Fibroblast of lung (primary cell): ENCODE results near the gene NAPB. TPM values are rescaled to one million over a fixed set of nuclear protein-coding genes. Genes with fewer than 3 reads are reported as not detected.
A peak's percentile ranks its signal among the peaks of the same experiment; 100 is the strongest.

Source experiments
- DNase-seq, 2 donors: peaks; one replicate each; pipeline versions ENCODE4 v3.0.0 to v3.0.0-alpha.2; 2010; ENCODE audit warnings: low read depth in 2 of 2
- H2AFZ ChIP-seq: 2 replicates; pipeline ENCODE4 v1.5.1; 2012; ENCODE audit warnings: low read length, control low read depth, inconsistent platforms
- H3K27ac ChIP-seq: 2 replicates; pipeline ENCODE4 v1.5.1; 2011; ENCODE audit warnings: low read length, control low read depth; ENCODE audit not compliant: insufficient read depth
- H3K27me3 ChIP-seq: 2 replicates; pipeline ENCODE4 v1.5.1; 2011; ENCODE audit warnings: mild to moderate bottlenecking, low read length; ENCODE audit not compliant: control insufficient read depth, insufficient read depth
- H3K36me3 ChIP-seq: 2 replicates; pipeline ENCODE4 v1.5.1; 2011; ENCODE audit warnings: low read length; ENCODE audit not compliant: control insufficient read depth, insufficient read depth
- H3K4me1 ChIP-seq: 2 replicates; pipeline ENCODE4 v1.5.1; 2011; ENCODE audit warnings: low read length; ENCODE audit not compliant: control insufficient read depth, insufficient read depth; ENCODE audit errors: extremely low read depth
- H3K4me2 ChIP-seq: 2 replicates; pipeline ENCODE4 v1.5.1; 2011; ENCODE audit warnings: low read length, control low read depth; ENCODE audit not compliant: insufficient read depth; ENCODE audit errors: extremely low read depth
- H3K4me3 ChIP-seq, 4 experiments: fragments of 200-600 bp in 1 of 4; sonication (generic) in 1 of 4; replicated peaks in 1 of 4; 2 replicates each; pipeline ENCODE4 v1.5.1; 2011 to 2016; ENCODE audit warnings: low read length in 4 of 4, low read depth in 3 of 4, mild to moderate bottlenecking in 3 of 4, control low read depth in 2 of 4, inconsistent platforms in 1 of 4, mixed read lengths in 1 of 4; ENCODE audit not compliant: insufficient read depth in 1 of 4; ENCODE audit errors: control extremely low read depth in 1 of 4
- H3K79me2 ChIP-seq: 2 replicates; pipeline ENCODE4 v1.5.1; 2012; ENCODE audit warnings: mild to moderate bottlenecking, low read length, inconsistent platforms; ENCODE audit not compliant: control insufficient read depth, insufficient read depth
- H3K9ac ChIP-seq: 2 replicates; pipeline ENCODE4 v1.5.1; 2011; ENCODE audit warnings: mild to moderate bottlenecking, low read length, control low read depth; ENCODE audit not compliant: insufficient read depth
- H3K9me3 ChIP-seq: 2 replicates; pipeline ENCODE4 v1.5.1; 2012; ENCODE audit warnings: low read depth, low read length; ENCODE audit not compliant: control insufficient read depth, insufficient read depth
- H4K20me1 ChIP-seq: 2 replicates; pipeline ENCODE4 v1.5.1; 2011; ENCODE audit warnings: low read length; ENCODE audit not compliant: control insufficient read depth, insufficient read depth; ENCODE audit errors: extremely low read depth
- CTCF ChIP-seq, 2 donors: IDR thresholded peaks in 1 of 2; conservative IDR thresholded peaks in 1 of 2; 1 replicate in 1 of 2; 2 replicates in 1 of 2; pipeline ENCODE4 v1.5.1; 2011 to 2012; ENCODE audit warnings: low read length in 2 of 2, control low read depth in 1 of 2, inconsistent platforms in 1 of 2, low read depth in 1 of 2, mild to moderate bottlenecking in 1 of 2
- EZH2 ChIP-seq: IDR thresholded peaks from 2 replicates; pipeline ENCODE4 v1.5.1; 2012; ENCODE audit warnings: low read length, control low read depth, mild to moderate bottlenecking; ENCODE audit errors: missing control alignments
- polyA plus RNA-seq, 2 donors: library from polyadenylated mRNA; depleted of rRNA in 1 of 2; stranded (reverse) in 1 of 2; unstranded in 1 of 2; fragments of >200 nt; gene quantifications; 2 replicates each; pipeline ENCODE4 v1.2.1, GENCODE V29; 2011 to 2012; ENCODE audit warnings: missing spikeins in 1 of 2
- total RNA-seq: library from RNA; depleted of rRNA; stranded (reverse); fragments of >200 nt; gene quantifications from 2 replicates; pipeline ENCODE4 v1.2.1, GENCODE V29; 2014

Gene NAPB
- total and polyA plus RNA-seq, 2 donors (not counting 1 experiment from before 2014, with no cell fraction given), result 5.1 to 12.6 TPM

- TF ChIP-seq CTCF (conservative IDR thresholded peaks at IDR 0.05 in 1 of 2, IDR thresholded peaks at IDR 0.05 in 1 of 2; ENCODE audit: low read depth in 1 of 2, low read length in 2 of 2), result no peak
- TF ChIP-seq EZH2, result no peak
- Histone ChIP-seq H3K79me2 (peaks cover 46% of the 10 kb centered on the region), H3K4me2 (peak overlapping the region; percentile 91)
Observed at GRCh38 chr20:23419995-23420901, 1.0 kb downstream of the NAPB start.

GRCh38 chr20:23419657-23419994, 1.7 kb downstream of the NAPB start:
- no peak for DNase-seq
- Histone ChIP-seq H3K27ac (peak overlapping the region; percentile 85), H3K27me3 (no peaks in the 10 kb centered on the region), H3K9ac (peak overlapping the region; percentile 27), H3K36me3 (no peaks in the 10 kb centered on the region), H2AFZ (peak overlapping the region; percentile 35), H4K20me1 (no peaks in the 10 kb centered on the region), H3K79me2 (peaks cover 50% of the 10 kb centered on the region), H3K9me3 (no peaks in the 10 kb centered on the region), H3K4me1 (no peaks in the 10 kb centered on the region), H3K4me2 (peak overlapping the region; percentile 91), H3K4me3 (peak overlapping the region; percentile 85 to 92 (median 88))
- TF ChIP-seq EZH2 (no peak), CTCF (conservative IDR thresholded peaks at IDR 0.05 in 1 of 2, IDR thresholded peaks at IDR 0.05 in 1 of 2; ENCODE audit: low read depth in 1 of 2, low read length in 2 of 2) (no peak)

More at GRCh38 chr20:23419995-23420901, 1.0 kb downstream of the NAPB start:
- DNase-seq, result peak; percentile 58 to 67
- Histone ChIP-seq H3K9me3 (no peaks in the 10 kb centered on the region), H3K9ac (peak overlapping the region; percentile 83), H3K4me3 (peak overlapping the region; percentile 85 to 92 (median 88)), H3K27ac (peak overlapping the region; percentile 85), H2AFZ (peak overlapping the region; percentile 35), H3K36me3 (no peaks in the 10 kb centered on the region), H3K4me1 (no peaks in the 10 kb centered on the region), H4K20me1 (no peaks in the 10 kb centered on the region), H3K27me3 (no peaks in the 10 kb centered on the region)

GRCh38 chr20:23417861-23418260, 3.4 kb downstream of the NAPB start:
- H3K9ac ChIP-seq, result no peak overlapping the region
- no peak overlapping the region for H3K4me2 ChIP-seq
- no peak overlapping the region for H2AFZ ChIP-seq
- H3K36me3 ChIP-seq, result no peaks in the 10 kb centered on the region
- no peaks in the 10 kb centered on the region for H4K20me1 ChIP-seq
- H3K4me3 ChIP-seq, result no peak overlapping the region
- H3K79me2 ChIP-seq, result peaks cover 59% of the 10 kb centered on the region
- no peak overlapping the region for H3K27ac ChIP-seq
- no peaks in the 10 kb centered on the region for H3K27me3 ChIP-seq
- no peak for DNase-seq
- no peaks in the 10 kb centered on the region for H3K9me3 ChIP-seq
- TF ChIP-seq CTCF (conservative IDR thresholded peaks at IDR 0.05 in 1 of 2, IDR thresholded peaks at IDR 0.05 in 1 of 2; ENCODE audit: low read depth in 1 of 2, low read length in 2 of 2), result no peak
- TF ChIP-seq EZH2, result no peak
- no peaks in the 10 kb centered on the region for H3K4me1 ChIP-seq
